Measurements from ENCODE around the gene DNAAF2.
"Not testable (repeated sequence)": the region's sequence is repeated elsewhere in the genome, so short reads cannot be mapped to it uniquely, and the experiment has no call there.

Gene DNAAF2

GRCh38 chr14:49612671-49613070, 22.4 kb downstream of the DNAAF2 start:
- no peak overlapping the region for H3K27ac Mint-ChIP-seq
- no peaks in the 10 kb centered on the region for H3K9me3 Mint-ChIP-seq
- peaks cover 4 to 19% of the 10 kb centered on the region in 2 donors for H3K4me1 Mint-ChIP-seq
- H3K4me3 Mint-ChIP-seq: no peak overlapping the region
- no peak for ATAC-seq (replicated peaks)
- peaks cover 19 to 25% of the 10 kb centered on the region in 2 donors for H3K36me3 Mint-ChIP-seq
- DNase-seq: no peak
- H3K27me3 Mint-ChIP-seq: no peaks in the 10 kb centered on the region

DNA sequence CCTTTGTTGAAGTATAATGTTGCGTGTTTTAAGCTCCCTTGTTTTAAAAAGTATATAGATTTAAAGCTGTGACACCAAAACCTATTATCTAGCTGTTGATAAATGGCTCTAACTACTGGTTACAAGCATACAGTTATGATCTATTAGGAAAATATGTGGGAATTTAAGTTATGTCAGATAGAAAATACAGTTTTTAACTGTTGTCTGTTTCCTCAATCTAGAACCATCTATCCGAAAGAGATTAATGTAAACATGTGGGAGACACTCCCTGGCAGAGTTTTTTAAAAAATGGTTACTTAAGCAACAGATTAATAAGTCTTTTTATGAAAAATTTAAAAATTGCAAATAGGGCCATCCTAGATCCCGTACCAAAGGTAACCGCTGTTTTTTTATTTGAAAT, 22.8 kb downstream of the DNAAF2 start:
- ATAC-seq (replicated peaks) (no peak), DNase-seq (no peak)
- H3K9me3 Mint-ChIP-seq: no peaks in the 10 kb centered on the region
- H3K4me1 Mint-ChIP-seq: peaks cover 1 to 15% of the 10 kb centered on the region in 2 donors
- no peaks in the 10 kb centered on the region for H3K27me3 Mint-ChIP-seq
- no peak overlapping the region for H3K4me3 Mint-ChIP-seq
- peaks cover 16 to 22% of the 10 kb centered on the region in 2 donors for H3K36me3 Mint-ChIP-seq
- H3K27ac Mint-ChIP-seq: no peak overlapping the region

DNA sequence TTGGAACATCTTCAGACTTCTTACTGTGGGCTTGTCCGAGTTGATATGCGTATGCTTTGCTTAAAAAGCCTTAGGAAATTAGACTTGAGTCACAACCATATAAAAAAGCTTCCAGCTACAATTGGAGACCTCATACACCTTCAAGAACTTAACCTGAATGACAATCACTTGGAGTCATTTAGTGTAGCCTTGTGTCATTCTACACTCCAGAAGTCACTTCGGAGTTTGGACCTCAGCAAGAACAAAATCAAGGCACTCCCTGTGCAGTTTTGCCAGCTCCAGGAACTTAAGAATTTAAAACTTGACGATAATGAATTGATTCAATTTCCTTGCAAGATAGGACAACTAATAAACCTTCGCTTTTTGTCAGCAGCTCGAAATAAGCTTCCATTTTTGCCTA, 27.5 kb downstream of the DNAAF2 start:
- no peaks in the 10 kb centered on the region for H3K9me3 Mint-ChIP-seq
- H3K4me1 Mint-ChIP-seq: peaks cover 4 to 11% of the 10 kb centered on the region in 2 donors
- H3K27ac Mint-ChIP-seq: no peak overlapping the region
- peaks cover 21 to 22% of the 10 kb centered on the region in 2 donors for H3K36me3 Mint-ChIP-seq
- H3K4me3 Mint-ChIP-seq: no peak overlapping the region
- ATAC-seq (replicated peaks) (no peak), DNase-seq (no peak)
- H3K27me3 Mint-ChIP-seq: no peaks in the 10 kb centered on the region

DNA sequence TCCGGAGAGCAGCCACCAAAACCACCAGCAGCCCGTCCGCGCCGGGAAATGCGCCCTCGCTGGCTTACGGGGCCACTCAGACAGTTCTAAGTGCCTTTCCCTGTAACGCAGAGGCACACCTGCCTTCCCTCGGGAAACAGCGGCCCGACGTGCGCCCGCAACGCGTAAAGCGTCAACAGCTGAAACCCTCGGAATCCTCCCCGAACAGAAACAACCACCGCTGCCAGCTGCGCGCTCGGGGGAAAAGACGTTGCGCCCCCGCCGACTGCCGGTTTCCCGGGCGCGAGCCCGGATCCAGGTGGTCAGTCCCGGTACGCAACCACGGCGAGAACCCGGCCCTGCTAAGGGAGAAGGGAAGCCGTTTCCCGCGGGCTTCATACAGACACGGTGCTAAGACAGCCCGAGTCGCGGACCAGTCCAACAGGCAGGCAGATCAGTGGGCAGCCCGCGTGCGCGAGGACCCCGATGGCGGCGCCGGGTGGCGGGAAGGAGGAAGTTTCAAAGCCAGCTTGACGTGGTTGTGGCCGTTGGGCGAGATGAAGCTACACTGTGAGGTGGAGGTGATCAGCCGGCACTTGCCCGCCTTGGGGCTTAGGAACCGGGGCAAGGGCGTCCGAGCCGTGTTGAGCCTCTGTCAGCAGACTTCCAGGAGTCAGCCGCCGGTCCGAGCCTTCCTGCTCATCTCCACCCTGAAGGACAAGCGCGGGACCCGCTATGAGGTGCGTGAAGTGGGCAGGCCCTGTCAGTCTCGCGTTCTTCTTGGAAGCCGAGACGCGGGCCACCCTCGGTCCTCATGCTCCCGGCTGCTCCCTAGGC, 36.4 kb downstream of the DNAAF2 start, which contains the start of gene LRR1:
Gene LRR1, plus strand, starts transcription at position 456 of the 816 bp plus-strand sequence. Its CDS starts 81 bp downstream, at position 537.
- Mint-ChIP-seq H3K4me1 (peaks cover 19 to 50% of the 10 kb centered on the region in 2 donors), H3K27ac (peak within 1 kb of the TSS; percentile 100), H3K4me3 (peak within 1 kb of the TSS; percentile 96 to 97), H3K9me3 (no peaks in the 10 kb centered on the region), H3K36me3 (peaks cover 6 to 12% of the 10 kb centered on the region in 2 donors), H3K27me3 (no peaks in the 10 kb centered on the region)
- ATAC-seq (replicated peaks) (peak; percentile 76 to 82), DNase-seq (peak; percentile 88)

GRCh38 chr14:49598189-49598484, 36.9 kb downstream of the DNAAF2 start:
- Mint-ChIP-seq H3K4me1 (peaks cover 19 to 50% of the 10 kb centered on the region in 2 donors), H3K4me3 (peak overlapping the region; percentile 96 to 97), H3K36me3 (peaks cover 6 to 12% of the 10 kb centered on the region in 2 donors), H3K27me3 (no peaks in the 10 kb centered on the region), H3K27ac (peak overlapping the region; percentile 100), H3K9me3 (no peaks in the 10 kb centered on the region)
- DNase-seq (no peak), ATAC-seq (replicated peaks) (no peak)

DNA sequence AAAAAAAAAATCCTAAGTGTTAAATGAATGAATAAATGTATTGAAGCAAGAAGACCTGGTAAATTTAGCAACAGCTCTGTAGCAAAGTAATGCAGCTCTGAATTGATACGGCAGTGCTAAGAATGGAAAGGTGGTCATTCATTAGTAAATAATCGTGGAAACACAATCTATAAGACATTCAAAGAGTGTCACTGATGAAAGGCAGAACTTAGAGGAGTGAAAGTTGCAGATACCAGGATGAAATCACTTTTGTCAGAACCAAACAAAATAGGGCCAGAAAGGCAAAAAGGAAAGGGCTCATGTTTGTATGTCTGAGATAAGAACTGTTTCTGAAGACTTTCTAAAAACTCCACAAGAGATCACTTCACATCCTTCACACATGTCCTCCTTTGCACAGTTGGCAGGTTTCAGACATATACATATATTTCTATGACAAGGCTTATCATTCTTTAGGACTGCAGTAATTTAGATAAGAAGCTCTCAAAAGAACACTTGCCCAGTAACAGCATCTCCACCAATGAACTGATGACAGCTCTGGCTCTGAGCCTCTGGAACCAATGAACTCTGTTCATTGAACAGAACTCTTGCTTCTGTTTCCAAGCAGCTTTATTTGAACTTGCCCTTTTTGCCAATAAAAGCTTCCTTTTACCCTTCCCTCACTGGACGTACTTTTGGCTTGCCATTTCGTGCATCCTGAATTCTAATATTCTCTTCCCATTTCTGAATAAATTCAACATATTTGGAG, 40.5 kb downstream of the DNAAF2 start:
- ATAC-seq (replicated peaks) (no peak), DNase-seq (no peak)
- Mint-ChIP-seq H3K9me3 (no peaks in the 10 kb centered on the region), H3K36me3 (peaks cover 0 to 7% of the 10 kb centered on the region in 2 donors), H3K4me3 (no peak overlapping the region), H3K27ac (peak overlapping the region; percentile 65), H3K4me1 (peaks cover 15 to 42% of the 10 kb centered on the region in 2 donors), H3K27me3 (no peaks in the 10 kb centered on the region)

DNA sequence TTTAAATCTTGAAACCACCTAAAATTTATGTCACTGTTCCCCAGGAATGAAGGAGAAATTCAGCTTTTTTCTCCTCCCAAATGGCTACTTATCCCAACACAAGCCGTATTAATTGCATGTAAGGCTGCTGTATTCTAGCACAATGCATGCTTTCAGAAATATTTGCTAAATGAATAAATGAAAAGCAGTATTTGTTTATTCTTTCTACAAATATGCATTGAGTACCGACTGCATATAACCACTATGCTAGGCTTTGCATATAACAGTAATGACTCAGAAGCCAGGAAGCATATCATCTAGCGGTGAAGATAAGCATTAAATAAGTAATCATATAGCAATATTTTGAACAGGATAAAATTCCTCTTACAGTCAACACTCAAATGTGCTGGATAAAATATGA, 42.0 kb downstream of the DNAAF2 start:
- H3K27ac Mint-ChIP-seq: no peak overlapping the region
- peaks cover 15 to 40% of the 10 kb centered on the region in 2 donors for H3K4me1 Mint-ChIP-seq
- no peak overlapping the region for H3K4me3 Mint-ChIP-seq
- H3K9me3 Mint-ChIP-seq: no peaks in the 10 kb centered on the region
- H3K36me3 Mint-ChIP-seq: no peaks in the 10 kb centered on the region
- ATAC-seq (replicated peaks): no peak
- no peak for DNase-seq
- H3K27me3 Mint-ChIP-seq: no peaks in the 10 kb centered on the region

DNA sequence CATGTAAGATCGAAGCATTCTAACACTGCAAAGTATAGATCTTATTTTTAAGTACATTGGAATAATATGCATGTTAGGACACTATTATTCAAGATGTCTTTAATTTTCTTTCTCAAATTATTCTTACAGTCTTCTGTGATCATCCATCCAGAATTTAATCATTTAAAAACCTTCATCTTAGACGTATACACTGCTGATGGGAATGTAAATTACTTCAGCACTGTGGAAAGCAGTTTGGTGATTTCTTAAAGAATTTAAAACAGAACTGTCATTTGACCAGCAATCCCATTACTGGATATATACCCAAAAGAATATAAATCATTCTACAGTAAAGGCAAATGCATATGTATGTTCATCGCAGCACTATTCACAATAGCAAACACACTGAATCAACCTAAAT, 45.7 kb downstream of the DNAAF2 start:
- ATAC-seq (replicated peaks): no peak
- no peak overlapping the region for H3K4me3 Mint-ChIP-seq
- no peak for DNase-seq
- H3K4me1 Mint-ChIP-seq: peaks cover 7 to 14% of the 10 kb centered on the region in 2 donors
- peaks cover 19 to 22% of the 10 kb centered on the region in 2 donors for H3K36me3 Mint-ChIP-seq
- H3K27me3 Mint-ChIP-seq: no peaks in the 10 kb centered on the region
- no peaks in the 10 kb centered on the region for H3K9me3 Mint-ChIP-seq
- no peak overlapping the region for H3K27ac Mint-ChIP-seq

DNA sequence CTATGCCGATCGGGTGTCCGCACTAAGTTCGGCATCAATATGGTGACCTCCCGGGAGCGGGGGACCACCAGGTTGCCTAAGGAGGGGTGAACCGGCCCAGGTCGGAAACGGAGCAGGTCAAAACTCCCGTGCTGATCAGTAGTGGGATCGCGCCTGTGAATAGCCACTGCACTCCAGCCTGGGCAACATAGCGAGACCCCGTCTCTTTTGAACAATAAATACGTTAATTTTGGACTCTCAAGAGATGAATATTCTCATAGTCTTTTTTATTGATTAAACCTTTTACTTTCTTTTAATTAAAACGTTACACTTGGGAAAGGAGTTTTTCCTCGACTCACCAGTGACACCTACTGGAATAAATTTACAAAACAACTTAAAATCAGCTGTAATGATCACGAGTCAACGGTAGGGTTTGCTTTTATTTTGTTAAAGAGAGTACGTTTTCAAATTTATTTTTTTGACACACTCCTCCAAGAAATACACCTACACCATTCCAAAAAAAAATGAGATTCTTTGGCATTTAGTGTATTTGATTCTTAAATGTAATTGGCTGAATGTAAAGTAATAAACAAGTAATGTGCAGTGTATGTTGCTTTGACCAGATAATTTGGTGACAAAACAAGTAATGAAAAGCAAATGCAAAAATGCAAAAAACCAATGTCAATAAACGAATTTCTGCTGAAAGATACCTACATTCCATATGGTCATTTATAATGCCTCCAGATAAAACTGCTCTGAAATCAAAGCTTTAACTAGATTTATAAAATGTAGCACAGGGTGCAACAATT, 48.2 kb downstream of the DNAAF2 start:
- Mint-ChIP-seq H3K27me3 (no peaks in the 10 kb centered on the region), H3K4me3 (peak overlapping the region; percentile 97 to 98), H3K4me1 (peaks cover 19 to 34% of the 10 kb centered on the region in 2 donors), H3K27ac (peak overlapping the region; percentile 100), H3K36me3 (peaks cover 35 to 44% of the 10 kb centered on the region in 2 donors), H3K9me3 (peaks cover 0 to 1% of the 10 kb centered on the region in 2 donors)
- ATAC-seq (replicated peaks): peak; percentile 26 to 45
- no peak for DNase-seq

GRCh38 chr14:49585803-49586672, 49.0 kb downstream of the DNAAF2 start, which contains the start of gene RPS29:
Gene RPS29, minus strand, starts transcription at chr14:49586380. Its CDS starts 34 bp downstream, at chr14:49586346.
- peak within 1 kb of the TSS; percentile 97 to 98 for H3K4me3 Mint-ChIP-seq
- DNase-seq (peak; percentile 97), ATAC-seq (replicated peaks) (peak; percentile 91 to 93)
- H3K9me3 Mint-ChIP-seq: peaks cover 0 to 1% of the 10 kb centered on the region in 2 donors
- peaks cover 43 to 52% of the 10 kb centered on the region in 2 donors for H3K36me3 Mint-ChIP-seq
- no peaks in the 10 kb centered on the region for H3K27me3 Mint-ChIP-seq
- H3K4me1 Mint-ChIP-seq: peaks cover 27 to 42% of the 10 kb centered on the region in 2 donors
- peak within 1 kb of the TSS; percentile 100 for H3K27ac Mint-ChIP-seq

- not testable (repeated sequence) for H3K27me3 Mint-ChIP-seq, DNase-seq
- H3K36me3 Mint-ChIP-seq: peaks cover 45 to 57% of the 10 kb centered on the region in 2 donors
Observed at GRCh38 chr14:49584981-49585640, 49.9 kb downstream of the DNAAF2 start.

DNA sequence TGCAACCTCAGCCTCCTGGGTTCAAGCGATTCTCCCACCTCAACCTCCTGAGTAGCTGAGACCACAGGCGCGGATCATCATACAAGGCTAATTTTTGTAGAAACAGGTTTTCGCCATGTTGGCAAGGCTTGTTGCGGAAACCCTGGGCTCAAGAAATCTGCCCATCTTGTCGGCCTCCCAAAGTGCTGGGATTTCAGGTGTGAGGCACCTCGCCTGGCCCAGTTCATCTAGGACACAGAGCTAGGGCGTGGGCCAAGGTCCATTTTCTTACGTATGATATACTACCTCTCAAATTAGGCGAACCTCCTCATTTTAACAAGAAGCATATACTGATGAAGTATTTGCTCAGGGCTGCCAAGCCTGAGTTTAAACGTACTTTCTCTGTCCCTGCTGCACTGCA, 51.0 kb downstream of the DNAAF2 start:
- Mint-ChIP-seq H3K4me1 (peaks cover 32 to 53% of the 10 kb centered on the region in 2 donors), H3K9me3 (peaks cover 0 to 1% of the 10 kb centered on the region in 2 donors), H3K27me3 (no peaks in the 10 kb centered on the region), H3K27ac (peak overlapping the region; percentile 100), H3K4me3 (peak overlapping the region; percentile 97 to 98), H3K36me3 (peaks cover 50 to 65% of the 10 kb centered on the region in 2 donors)
- ATAC-seq (replicated peaks): no peak
- no peak for DNase-seq

More at GRCh38 chr14:49584981-49585640, 49.9 kb downstream of the DNAAF2 start:
- Mint-ChIP-seq H3K27ac (peak overlapping the region; percentile 100), H3K4me3 (peak overlapping the region; percentile 97 to 98), H3K4me1 (peaks cover 29 to 48% of the 10 kb centered on the region in 2 donors)
- not testable (repeated sequence) for ATAC-seq (replicated peaks); H3K9me3 Mint-ChIP-seq

DNA sequence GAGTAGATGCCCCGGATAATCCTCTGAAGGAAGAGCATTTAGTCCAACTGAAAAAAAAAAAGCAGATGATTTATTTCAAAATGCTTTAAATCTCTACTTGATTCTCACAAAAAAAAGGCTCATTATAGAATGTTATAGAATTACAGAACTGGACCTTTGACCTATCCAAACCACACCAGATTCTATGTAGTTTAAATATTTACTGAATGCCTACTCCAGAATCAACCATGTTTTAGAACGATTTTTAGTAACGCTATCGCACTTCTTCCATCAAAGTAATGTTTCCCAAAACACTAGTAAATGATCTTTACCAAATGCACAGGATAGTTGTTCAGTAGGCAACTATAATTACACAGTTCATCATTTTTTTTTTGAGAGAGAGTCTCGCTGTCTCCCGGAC, 51.4 kb downstream of the DNAAF2 start:
- no peaks in the 10 kb centered on the region for H3K27me3 Mint-ChIP-seq
- H3K4me3 Mint-ChIP-seq: peak overlapping the region; percentile 97 to 98
- peak overlapping the region; percentile 100 for H3K27ac Mint-ChIP-seq
- ATAC-seq (replicated peaks) (no peak), DNase-seq (no peak)
- peaks cover 50 to 65% of the 10 kb centered on the region in 2 donors for H3K36me3 Mint-ChIP-seq
- H3K9me3 Mint-ChIP-seq: peaks cover 0 to 1% of the 10 kb centered on the region in 2 donors
- peaks cover 32 to 56% of the 10 kb centered on the region in 2 donors for H3K4me1 Mint-ChIP-seq
